Heart left ventricle (tissue), 16 donors: Measurements from ENCODE around the gene EPN2. TPM values are rescaled to one million over a fixed set of nuclear protein-coding genes. Genes with fewer than 3 reads are reported as not detected.

Experiments
- ATAC-seq, 4 donors: fragments of 200-7000 bp; cut with Tn5 transposase; one replicate each; pipeline ENCODE4 v1.9.1; 2020 to 2022; ENCODE audit warnings: moderate library complexity in 4 of 4, mild to moderate bottlenecking in 3 of 4, moderate number of reproducible peaks in 1 of 4
- DNase-seq, 5 donors: peaks; one replicate each; pipeline ENCODE4 v3.0.0-alpha.2; 2020
- H3K27ac ChIP-seq, 12 donors: fragments of 200-600 bp; sonication (generic) in 4 of 12; one replicate each; pipeline versions ENCODE4 v1.5.0 to v1.8.0; 2016 to 2022; ENCODE audit warnings: mild to moderate bottlenecking in 2 of 12
- H3K27me3 ChIP-seq, 9 donors: fragments of 200-600 bp; sonication (generic) in 2 of 9; one replicate each; pipeline versions ENCODE4 v1.5.1 to v1.8.0; 2016 to 2022; ENCODE audit warnings: mild to moderate bottlenecking in 3 of 9
- H3K36me3 ChIP-seq, 9 donors: fragments of 200-600 bp; sonication (generic) in 2 of 9; one replicate each; pipeline versions ENCODE4 v1.5.0 to v1.8.0; 2018 to 2022; ENCODE audit warnings: mild to moderate bottlenecking in 2 of 9
- H3K4me1 ChIP-seq, 12 donors: fragments of 200-600 bp; sonication (generic) in 4 of 12; one replicate each; pipeline versions ENCODE4 v1.5.0 to v1.8.0; 2016 to 2022; ENCODE audit warnings: mild to moderate bottlenecking in 3 of 12
- H3K4me3 ChIP-seq, 12 donors: fragments of 200-600 bp; sonication (generic) in 4 of 12; one replicate each; pipeline versions ENCODE4 v1.5.0 to v1.8.0; 2017 to 2022; ENCODE audit warnings: mild to moderate bottlenecking in 9 of 12, moderate library complexity in 4 of 12
- H3K9me3 ChIP-seq, 12 donors: fragments of 200-600 bp; sonication (generic) in 4 of 12; one replicate each; pipeline versions ENCODE4 v1.5.0 to v1.8.0; 2016 to 2022; ENCODE audit warnings: mild to moderate bottlenecking in 1 of 12
- CTCF ChIP-seq, 12 donors: fragments of 200-600 bp; sonication (generic) in 4 of 12; IDR thresholded peaks; one replicate each; pipeline versions ENCODE4 v1.5.0 to v1.8.0; 2018 to 2022; ENCODE audit warnings: antibody characterized with exemption in 12 of 12, mild to moderate bottlenecking in 5 of 12
- POLR2A ChIP-seq, 2 donors: fragments of 450-650 bp; IDR thresholded peaks; one replicate each; pipeline ENCODE4 v1.6.1; 2017; ENCODE audit warnings: antibody characterized with exemption in 2 of 2, mild to moderate bottlenecking in 2 of 2, moderate library complexity in 2 of 2
- WGBS, 4 donors: extraction: QIAGEN DNeasy Blood & Tissue Kit in 2 of 4; methylation state at CpG; one replicate each; pipeline versions ENCODE4 v1.1.5 to v1.1.7; 2013 to 2018; 5-methylcytosine and 5-hydroxymethylcytosine counted together
- intact Hi-C, 10 donors: fragments of 100-400 bp; cut with DNase I; formaldehyde crosslinking; loops; one replicate each; pipeline versions ENCODE4 v1.11.1 to v1.14.2; 2022
- polyA plus RNA-seq, 2 donors: library from polyadenylated mRNA; stranded (reverse); fragments of 200-250 nt; gene quantifications; one replicate each; pipeline ENCODE4 v1.2.3, GENCODE V29; 2013
- total RNA-seq, 9 donors: library from RNA; depleted of rRNA in 2 of 9; stranded (reverse); fragments of >200 nt in 2 of 9; fragmentation: NEBNext Ultra II Directional in 3 of 9; extraction: Animal tissue kit (Norgen Biotek cat#: 25700) in 3 of 9; gene quantifications; one replicate each; pipeline versions ENCODE4 v1.1.0 to v1.2.4, GENCODE V29; 2016 to 2023
- donor health status: ischemic (EF 13 %, LVEDD 7.1; RV severe dilation, severe dysfunction).
- donor health status: healthy with polysubstance abuse.
- donor health status: DM: no; HTN: yes; CAD: no.
- donor health status: DM: no; HTN: no; CAD: no.
- donor health status: ischemic (EF 25% LVEDD 6.9; RV normal size, moderate dysfunction).
- donor health status: ischemic (EF 25% LVEDD 5.7; RV mildly dilated, moderate dysfunction).
- donor health status: healthy.
- donor health status: DM: yes; HTN: yes; CAD: no.
- donor health status: ischemic (EF 35%, LVEDD 5.7; RV mildly dilated, moderate dysfunction).
- donor health status: nonischemic (EF 11% LVEDD 7.7; RV severe dilation, severe dysfunction).
- donor health status: DM: yes; HTN: yes; CAD: no.
- donor health status: PGD.
- donor health status: ischemic (EF 29% LVEDD 5.4; RV normal size, mild dysfunction).
- donor health status: nonischemic (EF 23%, LVEDD 6.1; RV moderate dilation, normal function).

The EPN2 gene
- total and polyA plus RNA-seq, 11 donors, result 26.4 to 114 (median 72.0) TPM

GRCh38 chr17:19312406-19312805, 75.2 kb downstream of the EPN2 start:
- DNase-seq (no peak), ATAC-seq (no peak)
- peaks cover 0 to 66% (median 37%) of the 10 kb centered on the region in 9 donors for H3K36me3 ChIP-seq
- no peak overlapping the region for H3K4me3 ChIP-seq
- peak overlapping the region; percentile 28 to 85 (median 79) for H3K27ac ChIP-seq
- WGBS, 4 donors, result 85 to 98% (median 87%) methylated on average over 7 of the region's 7 CpGs
- peaks cover 0 to 48% (median 33%) of the 10 kb centered on the region in 12 donors for H3K4me1 ChIP-seq
- TF ChIP-seq POLR2A (IDR thresholded peaks at IDR 0.05) (no peak), CTCF (IDR thresholded peaks at IDR 0.05) (no peak)
- peaks cover 0 to 45% (median 0%) of the 10 kb centered on the region in 9 donors for H3K27me3 ChIP-seq
- no peaks in the 10 kb centered on the region for H3K9me3 ChIP-seq
- intact Hi-C loops, result loop anchor here in 1 of 10 donors (5.0 kb wide), 1 partner anchor 450 kb away; no protein-coding TSS in a partner anchor

GRCh38 chr17:19313066-19313745, 76.0 kb downstream of the EPN2 start:
- peak overlapping the region in 9 of 12 donors; percentile 4 to 85 (median 80) for H3K27ac ChIP-seq
- H3K9me3 ChIP-seq, result no peaks in the 10 kb centered on the region
- no peak for TF ChIP-seq POLR2A (IDR thresholded peaks at IDR 0.05)
- no peak for TF ChIP-seq CTCF (IDR thresholded peaks at IDR 0.05)
- H3K4me3 ChIP-seq, result no peak overlapping the region
- intact Hi-C loops, result loop anchor here in 1 of 10 donors (5.0 kb wide), 1 partner anchor 449 kb away; no protein-coding TSS in a partner anchor
- H3K27me3 ChIP-seq, result peaks cover 0 to 43% (median 0%) of the 10 kb centered on the region in 9 donors
- peaks cover 0 to 66% (median 37%) of the 10 kb centered on the region in 9 donors for H3K36me3 ChIP-seq
- DNase-seq, result no peak
- ATAC-seq, result no peak
- WGBS, 4 donors, result 88 to 95% (median 93%) methylated on average over 3 to 13 of the region's 13 CpGs
- peaks cover 0 to 55% (median 39%) of the 10 kb centered on the region in 12 donors for H3K4me1 ChIP-seq

- intact Hi-C loops, result loop anchor here in 1 of 10 donors (5.0 kb wide), 1 partner anchor 448 kb away; no protein-coding TSS in a partner anchor
- no peaks in the 10 kb centered on the region for H3K9me3 ChIP-seq
- TF ChIP-seq CTCF (IDR thresholded peaks at IDR 0.05), result no peak
- DNase-seq (no peak), ATAC-seq (peak in 1 of 4 donors; percentile 40)
- peaks cover 0 to 39% (median 0%) of the 10 kb centered on the region in 9 donors for H3K27me3 ChIP-seq
- H3K4me1 ChIP-seq, result peaks cover 0 to 59% (median 39%) of the 10 kb centered on the region in 12 donors
- H3K4me3 ChIP-seq, result no peak overlapping the region
- H3K27ac ChIP-seq, result peak overlapping the region in 9 of 12 donors; percentile 4 to 85 (median 51)
- WGBS, 4 donors, result 51 to 70% (median 60%) methylated on average over 11 to 12 of the region's 12 CpGs
- peaks cover 0 to 63% (median 37%) of the 10 kb centered on the region in 9 donors for H3K36me3 ChIP-seq
These were observed 76.8 kb downstream of the EPN2 start for GRCh38 chr17:19313746-19314651.
